ENCODE data around the gene AP1M1. TPM values are rescaled to one million over a fixed set of nuclear protein-coding genes. Genes with fewer than 3 reads are reported as not detected.

Gene AP1M1
- total RNA-seq, 1 experiment from 2014 or later, result 52.8 TPM

DNA sequence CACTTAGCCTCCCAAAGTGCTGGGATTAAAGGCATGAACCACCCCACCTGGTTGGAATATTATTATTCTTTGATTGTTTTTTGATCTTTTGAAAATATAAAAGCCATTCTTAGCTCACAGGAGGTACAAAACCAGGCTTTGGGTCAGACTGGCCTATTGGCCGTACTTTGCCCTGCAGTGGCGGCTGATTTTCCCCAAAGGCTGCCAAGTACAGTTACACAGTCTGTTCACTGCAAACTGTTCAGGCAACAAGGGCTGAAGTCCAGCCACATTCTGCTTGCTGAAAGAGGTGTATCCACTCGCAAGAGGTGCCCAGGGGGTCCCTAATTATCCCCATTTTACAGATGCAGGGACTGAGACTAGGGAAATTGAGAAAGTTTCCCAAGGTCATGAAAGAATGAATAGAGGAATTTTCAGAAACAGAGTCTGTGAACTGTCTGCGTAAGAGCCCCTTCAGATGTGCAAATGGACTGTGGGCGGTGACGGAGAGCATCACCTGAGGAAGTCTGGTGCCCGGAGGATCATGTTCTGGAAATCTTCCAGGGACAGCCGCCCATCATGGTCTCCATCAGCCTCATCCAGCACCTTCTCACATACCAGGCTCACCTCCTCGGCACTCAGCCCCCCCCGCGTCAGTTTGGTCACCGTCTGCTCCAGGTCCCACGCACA is 33.4 kb upstream of the AP1M1 start:
- Histone ChIP-seq H3K79me2 (ENCODE audit: low read depth) (no peaks in the 10 kb centered on the region), H3K9me3 (ENCODE audit: insufficient read depth, low read depth) (no peaks in the 10 kb centered on the region), H3F3A (ENCODE audit: insufficient read depth, low read depth) (peaks cover 49% of the 10 kb centered on the region), H3K9me2 (ENCODE audit: insufficient read depth) (no peaks in the 10 kb centered on the region), H3K36me3 (ENCODE audit: low read depth) (no peaks in the 10 kb centered on the region), H3K27ac (peak overlapping the region; percentile 98), H3K4me1 (replicated peaks; ENCODE audit: insufficient read depth) (peaks cover 56% of the 10 kb centered on the region), H3K4me2 (no peak overlapping the region), H3K4me3 (no peak overlapping the region), H3K27me3 (ENCODE audit: insufficient read depth, low read depth) (no peaks in the 10 kb centered on the region), H2AFZ (no peak overlapping the region), H4K20me1 (ENCODE audit: insufficient read depth) (no peaks in the 10 kb centered on the region)
- BruUV-seq (replicated peaks), result no TSS peak
- intact Hi-C loops (cut with micrococcal nuclease; ENCODE audit: unreplicated experiment), result no loop called here
- no peak for DNase-seq
- POLR2A ChIA-PET (ENCODE audit: unreplicated experiment), result no interaction called here
- CTCF ChIA-PET, result interaction anchor here (0.6 kb wide), 1 partner anchor 15 kb away, joined by 3 read pairs; no protein-coding TSS in a partner anchor
- TF ChIP-seq CTCF (conservative IDR thresholded peaks at IDR 0.05), result no peak
- TF ChIP-seq EZH2 (IDR thresholded peaks at IDR 0.05; ENCODE audit: low read depth), result no peak

DNA sequence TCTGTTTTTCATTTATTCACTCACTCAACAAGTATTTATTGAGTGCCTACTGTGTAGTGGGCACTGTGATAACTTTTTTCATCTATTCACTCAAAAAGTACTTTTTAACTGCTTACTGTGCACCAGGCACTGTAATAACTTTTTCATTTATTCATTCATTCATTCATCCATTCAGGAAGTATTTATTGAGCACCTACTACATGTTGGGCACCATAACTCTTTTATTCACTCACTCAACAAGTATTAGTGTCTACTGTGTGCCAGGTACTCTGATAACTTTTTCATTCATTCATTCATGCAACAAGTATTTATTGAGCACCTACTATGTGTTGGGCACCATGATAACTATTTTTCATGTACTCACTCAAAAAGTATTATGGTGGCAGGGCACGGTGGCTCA is 31.3 kb upstream of the AP1M1 start:
- H3K36me3 ChIP-seq (ENCODE audit: low read depth), result no peaks in the 10 kb centered on the region
- DNase-seq, result no peak
- H3K27me3 ChIP-seq (ENCODE audit: insufficient read depth, low read depth), result no peaks in the 10 kb centered on the region
- H3K4me3 ChIP-seq, result no peak overlapping the region
- H3K9me2 ChIP-seq (ENCODE audit: insufficient read depth), result no peaks in the 10 kb centered on the region
- no TSS peak for BruUV-seq (replicated peaks)
- no peak overlapping the region for H2AFZ ChIP-seq
- H3K27ac ChIP-seq, result no peak overlapping the region
- CTCF ChIA-PET, result no interaction called here
- POLR2A ChIA-PET (ENCODE audit: unreplicated experiment), result no interaction called here
- H3K4me2 ChIP-seq, result no peak overlapping the region
- H3F3A ChIP-seq (ENCODE audit: insufficient read depth, low read depth), result peaks cover 37% of the 10 kb centered on the region
- peaks cover 38% of the 10 kb centered on the region for H3K4me1 ChIP-seq (replicated peaks; ENCODE audit: insufficient read depth)
- H3K79me2 ChIP-seq (ENCODE audit: low read depth), result no peaks in the 10 kb centered on the region
- H4K20me1 ChIP-seq (ENCODE audit: insufficient read depth), result no peaks in the 10 kb centered on the region
- no peaks in the 10 kb centered on the region for H3K9me3 ChIP-seq (ENCODE audit: insufficient read depth, low read depth)
- TF ChIP-seq EZH2 (IDR thresholded peaks at IDR 0.05; ENCODE audit: low read depth) (no peak), CTCF (conservative IDR thresholded peaks at IDR 0.05) (no peak)
- intact Hi-C loops (cut with micrococcal nuclease; ENCODE audit: unreplicated experiment), result no loop called here

- no peaks in the 10 kb centered on the region for H3K27me3 ChIP-seq (ENCODE audit: insufficient read depth, low read depth)
- H3K79me2 ChIP-seq (ENCODE audit: low read depth), result no peaks in the 10 kb centered on the region
- H3K4me1 ChIP-seq (replicated peaks; ENCODE audit: insufficient read depth), result peaks cover 39% of the 10 kb centered on the region
- ChIA-PET POLR2A (ENCODE audit: unreplicated experiment) (no interaction called here), CTCF (no interaction called here)
- no peak overlapping the region for H3K4me3 ChIP-seq
- H3K4me2 ChIP-seq, result no peak overlapping the region
- H3K9me2 ChIP-seq (ENCODE audit: insufficient read depth), result no peaks in the 10 kb centered on the region
- BruUV-seq (replicated peaks), result no TSS peak
- peak in 1 of 2 experiments; percentile 34 for DNase-seq
- H3K27ac ChIP-seq, result no peak overlapping the region
- no peak for TF ChIP-seq EZH2 (IDR thresholded peaks at IDR 0.05; ENCODE audit: low read depth)
- no peak for TF ChIP-seq CTCF (conservative IDR thresholded peaks at IDR 0.05)
- H3F3A ChIP-seq (ENCODE audit: insufficient read depth, low read depth), result peaks cover 34% of the 10 kb centered on the region
- no peaks in the 10 kb centered on the region for H4K20me1 ChIP-seq (ENCODE audit: insufficient read depth)
- H3K36me3 ChIP-seq (ENCODE audit: low read depth), result no peaks in the 10 kb centered on the region
- no peaks in the 10 kb centered on the region for H3K9me3 ChIP-seq (ENCODE audit: insufficient read depth, low read depth)
- intact Hi-C loops (cut with micrococcal nuclease; ENCODE audit: unreplicated experiment), result no loop called here
- no peak overlapping the region for H2AFZ ChIP-seq
Measured at GRCh38 chr19:16167055-16167454, 30.7 kb upstream of the AP1M1 start.

All from PC-9 (cell line).